A549 (cell line): ENCODE results near the gene CADM4.

Source experiments
- CBX8 ChIP-seq: fragments of 200-600 bp; sonication (generic); IDR thresholded peaks from 2 replicates; pipeline ENCODE4 v1.6.1; 2016
- CEBPB ChIP-seq, 2 experiments: fragments of >200 bp in 1 of 2; sonication (Bioruptor Twin) in 1 of 2; formaldehyde crosslinking in 1 of 2; IDR thresholded peaks; 2 replicates each; pipeline ENCODE4 v1.6.1; 2012 to 2016
- POLR2A ChIP-seq: IDR thresholded peaks from 2 replicates; pipeline ENCODE4 v1.6.1; 2012; ENCODE audit warnings: mild to moderate bottlenecking, low read length
- TF ChIP-seq, protein P1 (sequence below): fragments of 200-600 bp; sonication (generic); IDR thresholded peaks from 2 replicates; pipeline ENCODE4 v1.6.1; 2016; ENCODE audit warnings: antibody characterized with exemption, mild to moderate bottlenecking, moderate library complexity

DNA sequence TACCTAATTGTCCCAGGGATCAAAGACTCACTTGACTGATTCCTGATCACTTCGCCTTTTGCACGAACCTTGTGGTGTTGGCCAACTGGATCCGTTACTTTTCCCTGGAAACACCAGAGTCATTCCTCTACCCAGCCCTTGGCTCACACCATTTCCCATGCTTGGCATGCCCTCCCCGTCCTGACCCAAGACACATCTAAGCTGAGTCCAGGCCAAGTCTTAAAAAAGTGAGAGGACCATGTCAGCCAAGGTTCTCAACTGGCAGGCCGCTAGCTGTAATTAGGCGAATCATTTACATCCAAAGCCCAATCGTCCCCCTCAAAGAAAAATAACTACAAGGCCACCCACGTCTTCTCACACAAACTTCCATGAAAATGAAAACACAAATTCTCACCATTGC lies 18.8 kb upstream of the CADM4 start:
- no peak for TF ChIP-seq POLR2A
- TF ChIP-seq CBX8: no peak
- TF ChIP-seq, protein P1, sequence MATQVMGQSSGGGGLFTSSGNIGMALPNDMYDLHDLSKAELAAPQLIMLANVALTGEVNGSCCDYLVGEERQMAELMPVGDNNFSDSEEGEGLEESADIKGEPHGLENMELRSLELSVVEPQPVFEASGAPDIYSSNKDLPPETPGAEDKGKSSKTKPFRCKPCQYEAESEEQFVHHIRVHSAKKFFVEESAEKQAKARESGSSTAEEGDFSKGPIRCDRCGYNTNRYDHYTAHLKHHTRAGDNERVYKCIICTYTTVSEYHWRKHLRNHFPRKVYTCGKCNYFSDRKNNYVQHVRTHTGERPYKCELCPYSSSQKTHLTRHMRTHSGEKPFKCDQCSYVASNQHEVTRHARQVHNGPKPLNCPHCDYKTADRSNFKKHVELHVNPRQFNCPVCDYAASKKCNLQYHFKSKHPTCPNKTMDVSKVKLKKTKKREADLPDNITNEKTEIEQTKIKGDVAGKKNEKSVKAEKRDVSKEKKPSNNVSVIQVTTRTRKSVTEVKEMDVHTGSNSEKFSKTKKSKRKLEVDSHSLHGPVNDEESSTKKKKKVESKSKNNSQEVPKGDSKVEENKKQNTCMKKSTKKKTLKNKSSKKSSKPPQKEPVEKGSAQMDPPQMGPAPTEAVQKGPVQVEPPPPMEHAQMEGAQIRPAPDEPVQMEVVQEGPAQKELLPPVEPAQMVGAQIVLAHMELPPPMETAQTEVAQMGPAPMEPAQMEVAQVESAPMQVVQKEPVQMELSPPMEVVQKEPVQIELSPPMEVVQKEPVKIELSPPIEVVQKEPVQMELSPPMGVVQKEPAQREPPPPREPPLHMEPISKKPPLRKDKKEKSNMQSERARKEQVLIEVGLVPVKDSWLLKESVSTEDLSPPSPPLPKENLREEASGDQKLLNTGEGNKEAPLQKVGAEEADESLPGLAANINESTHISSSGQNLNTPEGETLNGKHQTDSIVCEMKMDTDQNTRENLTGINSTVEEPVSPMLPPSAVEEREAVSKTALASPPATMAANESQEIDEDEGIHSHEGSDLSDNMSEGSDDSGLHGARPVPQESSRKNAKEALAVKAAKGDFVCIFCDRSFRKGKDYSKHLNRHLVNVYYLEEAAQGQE: no peak
- no peak for TF ChIP-seq CEBPB (IDR thresholded peaks at IDR 0.05)
